Right lung (tissue), 5 donors: ENCODE data around the gene CCDC200. TPM values are rescaled to one million over a fixed set of nuclear protein-coding genes. Genes with fewer than 3 reads are reported as not detected.

Source experiments
- polyA plus RNA-seq, 5 donors: library from polyadenylated mRNA; unstranded; fragments of 120-200 nt; gene quantifications; one replicate each; pipeline versions ENCODE4 v1.2.1 to v1.2.3, GENCODE V29; 2013; ENCODE audit warnings: inconsistent platforms in 1 of 5, low replicate concordance in 1 of 5; ENCODE audit not compliant: insufficient read length in 5 of 5, insufficient read depth in 1 of 5

The CCDC200 gene
- polyA plus RNA-seq, 5 donors = 8.8 to 19.9 (median 16.0) TPM

Other genes starting within 250 kb of the CCDC200 start
- 1 to 10 TPM; 1.8 to 5.2 (median 2.1) TPM for gene PTGES3L, start 248.5 kb downstream of the CCDC200 start, polyA plus RNA-seq
- 10 to 100 TPM; 10.1 to 12.6 (median 10.6) TPM for gene RUNDC1, start 248.1 kb downstream of the CCDC200 start, polyA plus RNA-seq
- gene RPL27, start 230.2 kb downstream of the CCDC200 start, polyA plus RNA-seq = 1,000 to 10,000 TPM; 1,519 to 2,134 (median 1,704) TPM
- gene IFI35, start 221.8 kb downstream of the CCDC200 start, polyA plus RNA-seq = 10 to 100 TPM; 14.6 to 20.5 (median 16.0) TPM
- gene VAT1, start 206.2 kb downstream of the CCDC200 start, polyA plus RNA-seq = 100 to 1,000 TPM; 105 to 148 (median 128) TPM
- 1 to 10 TPM; 1.6 to 2.2 (median 1.9) TPM for gene RND2, start 203.4 kb downstream of the CCDC200 start, polyA plus RNA-seq
- gene BRCA1, start 103.3 kb downstream of the CCDC200 start, polyA plus RNA-seq = 10 to 100 TPM; 10.4 to 24.6 (median 17.4) TPM
- 100 to 1,000 TPM in 4 of 5 donors, 10 to 100 TPM in 1; 80.4 to 126 (median 108) TPM for gene NBR1, start 57.4 kb downstream of the CCDC200 start, polyA plus RNA-seq
- 10 to 100 TPM in 4 of 5 donors, 1 to 10 TPM in 1; 9.1 to 12.0 (median 11.0) TPM for gene TMEM106A, start 16.7 kb downstream of the CCDC200 start, polyA plus RNA-seq
- gene RNU2-1, start 5.4 kb upstream of the CCDC200 start, polyA plus RNA-seq = 1 to 10 TPM in 2 of 5 donors, under 1 TPM in 1, not detected in 2; 0.67 to 1.5 (median 1.2) TPM
- gene ARL4D, start 170.4 kb upstream of the CCDC200 start, polyA plus RNA-seq = 10 to 100 TPM in 1 of 5 donors, 1 to 10 TPM in 4; 6.8 to 10.5 (median 9.5) TPM